Suprapubic skin (tissue), 4 donors: ENCODE measurements around the gene CAMTA1. TPM values are rescaled to one million over a fixed set of nuclear protein-coding genes. Genes with fewer than 3 reads are reported as not detected.

ENCODE experiments used
- DNase-seq, 2 donors: peaks; one replicate each; pipeline ENCODE4 v3.0.0-alpha.2; 2019; ENCODE audit warnings: low spot score in 2 of 2
- H3K27ac ChIP-seq: fragments of 200-600 bp; sonication (generic); one replicate; pipeline ENCODE4 v1.5.1; 2019
- H3K27me3 ChIP-seq: fragments of 200-600 bp; sonication (generic); one replicate; pipeline ENCODE4 v1.5.1; 2019
- H3K36me3 ChIP-seq: fragments of 200-600 bp; sonication (generic); one replicate; pipeline ENCODE4 v1.5.1; 2019
- H3K4me1 ChIP-seq: fragments of 200-600 bp; sonication (generic); one replicate; pipeline ENCODE4 v1.5.1; 2019
- H3K4me3 ChIP-seq: fragments of 200-600 bp; sonication (generic); one replicate; pipeline ENCODE4 v1.5.1; 2019; ENCODE audit warnings: mild to moderate bottlenecking
- H3K9me3 ChIP-seq: fragments of 200-600 bp; sonication (generic); one replicate; pipeline ENCODE4 v1.5.1; 2019
- CTCF ChIP-seq, 2 donors: fragments of 200-600 bp in 1 of 2; fragments of 450-650 bp in 1 of 2; sonication (generic) in 1 of 2; IDR thresholded peaks; one replicate each; pipeline ENCODE4 v1.5.1; 2016 to 2019; ENCODE audit warnings: antibody characterized with exemption in 2 of 2, mild to moderate bottlenecking in 1 of 2, moderate library complexity in 1 of 2
- EP300 ChIP-seq: sonication (generic); formaldehyde crosslinking; IDR thresholded peaks from one replicate; pipeline ENCODE4 v1.6.1; 2017; ENCODE audit warnings: antibody characterized with exemption
- POLR2A ChIP-seq, 2 donors: fragments of 450-650 bp; IDR thresholded peaks; one replicate each; pipeline ENCODE4 v1.6.1; 2017; ENCODE audit warnings: antibody characterized with exemption in 2 of 2, mild to moderate bottlenecking in 2 of 2, moderate library complexity in 2 of 2
- POLR2AphosphoS5 ChIP-seq, 3 donors: sonication (generic); formaldehyde crosslinking; IDR thresholded peaks; one replicate each; pipeline ENCODE4 v1.6.1; 2017; ENCODE audit warnings: antibody characterized with exemption in 3 of 3
- whole genome bisulfite sequencing: methylation state at CpG from one replicate; pipeline ENCODE4 v1.1.5; 2018; 5-methylcytosine and 5-hydroxymethylcytosine counted together
- total RNA-seq, 4 donors: library from RNA; depleted of rRNA; stranded (reverse); fragments of >200 nt; gene quantifications; one replicate each; pipeline ENCODE4 v1.1.0, GENCODE V29; 2016

The CAMTA1 gene
- total RNA-seq, 4 donors from 2014 or later, result 40.4 to 54.1 (median 46.6) TPM

- 89% methylated on average over 4 of the region's 4 CpGs for WGBS
- H3K36me3 ChIP-seq, result peaks cover 7% of the 10 kb centered on the region
- H3K4me1 ChIP-seq, result peaks cover 21% of the 10 kb centered on the region
- TF ChIP-seq CTCF (IDR thresholded peaks at IDR 0.05) (no peak), EP300 (no peak), POLR2A (IDR thresholded peaks at IDR 0.05) (no peak), POLR2AphosphoS5 (IDR thresholded peaks at IDR 0.05) (no peak)
- no peak for DNase-seq
- no peak overlapping the region for H3K27ac ChIP-seq
- H3K27me3 ChIP-seq, result no peaks in the 10 kb centered on the region
- H3K4me3 ChIP-seq, result no peak overlapping the region
- no peaks in the 10 kb centered on the region for H3K9me3 ChIP-seq
Observed at GRCh38 chr1:6873298-6874015, 88.2 kb downstream of the CAMTA1 start.

DNA sequence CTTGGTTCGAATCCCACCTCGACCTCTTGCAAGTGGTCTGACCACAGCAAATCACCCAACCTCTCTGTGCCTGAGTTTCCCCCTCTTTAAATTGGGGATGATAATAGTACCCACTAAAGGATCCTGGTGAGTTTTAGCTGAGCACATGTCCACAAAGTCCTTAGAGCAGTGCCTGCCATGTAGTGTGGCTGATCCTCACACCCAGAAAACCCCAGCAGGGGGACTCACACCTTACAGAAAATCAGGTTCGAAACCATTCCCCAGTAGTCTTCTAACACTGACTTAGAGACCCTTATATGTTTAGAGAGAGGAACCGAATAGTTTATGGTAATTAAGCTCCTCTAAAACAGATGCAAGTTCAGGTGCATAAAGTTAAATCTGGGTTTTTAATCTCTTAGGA lies 89.0 kb downstream of the CAMTA1 start:
- Histone ChIP-seq H3K36me3 (peaks cover 7% of the 10 kb centered on the region), H3K27ac (no peak overlapping the region), H3K27me3 (no peaks in the 10 kb centered on the region), H3K9me3 (no peaks in the 10 kb centered on the region), H3K4me3 (no peak overlapping the region), H3K4me1 (peaks cover 14% of the 10 kb centered on the region)
- WGBS, result 92% methylated on average over 4 of the region's 4 CpGs
- DNase-seq, result no peak
- TF ChIP-seq CTCF (IDR thresholded peaks at IDR 0.05) (no peak), EP300 (no peak), POLR2AphosphoS5 (IDR thresholded peaks at IDR 0.05) (no peak)

DNA sequence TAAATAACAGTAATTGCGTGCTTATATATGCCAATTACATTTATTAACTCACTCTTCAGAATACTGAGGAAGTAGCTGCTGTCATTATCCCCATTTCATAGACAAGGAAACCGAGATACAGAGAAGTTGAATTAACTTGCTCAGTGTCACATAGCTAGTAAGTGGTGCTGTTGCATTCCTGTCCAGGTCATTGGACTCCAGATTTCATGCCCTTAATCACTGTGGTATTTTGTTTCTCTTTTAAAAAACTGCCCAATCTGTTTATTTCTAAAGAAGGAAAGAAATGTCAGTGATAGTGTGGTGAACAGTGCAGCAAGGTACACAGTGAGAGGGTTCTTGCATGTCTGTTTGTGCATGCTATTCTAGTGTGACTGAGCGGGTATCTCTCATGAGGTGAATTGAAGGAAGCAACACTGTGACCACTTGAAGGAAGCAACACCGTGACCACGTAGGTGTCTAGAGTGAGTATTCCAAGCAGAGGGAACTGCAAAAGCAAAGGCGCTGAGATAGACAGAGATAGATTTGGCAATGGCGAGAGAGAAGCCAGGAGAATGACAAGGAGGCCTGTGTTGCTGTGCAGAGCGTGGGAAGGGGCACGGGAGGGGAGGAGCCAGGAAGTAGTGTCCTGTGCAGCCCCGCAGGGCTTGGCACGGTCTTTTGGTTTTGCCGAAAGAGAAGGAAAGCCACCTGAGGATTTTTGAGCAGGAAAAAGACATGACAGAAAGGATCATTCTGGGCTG lies 95.9 kb downstream of the CAMTA1 start:
- Histone ChIP-seq H3K27me3 (no peaks in the 10 kb centered on the region), H3K9me3 (no peaks in the 10 kb centered on the region), H3K36me3 (no peaks in the 10 kb centered on the region), H3K27ac (no peak overlapping the region), H3K4me1 (no peaks in the 10 kb centered on the region), H3K4me3 (no peak overlapping the region)
- 74% methylated on average over 12 of the region's 12 CpGs for WGBS
- no peak for TF ChIP-seq CTCF (IDR thresholded peaks at IDR 0.05)
- no peak for TF ChIP-seq POLR2AphosphoS5 (IDR thresholded peaks at IDR 0.05)
- TF ChIP-seq POLR2A (IDR thresholded peaks at IDR 0.05), result no peak
- no peak for TF ChIP-seq EP300
- no peak for DNase-seq

DNA sequence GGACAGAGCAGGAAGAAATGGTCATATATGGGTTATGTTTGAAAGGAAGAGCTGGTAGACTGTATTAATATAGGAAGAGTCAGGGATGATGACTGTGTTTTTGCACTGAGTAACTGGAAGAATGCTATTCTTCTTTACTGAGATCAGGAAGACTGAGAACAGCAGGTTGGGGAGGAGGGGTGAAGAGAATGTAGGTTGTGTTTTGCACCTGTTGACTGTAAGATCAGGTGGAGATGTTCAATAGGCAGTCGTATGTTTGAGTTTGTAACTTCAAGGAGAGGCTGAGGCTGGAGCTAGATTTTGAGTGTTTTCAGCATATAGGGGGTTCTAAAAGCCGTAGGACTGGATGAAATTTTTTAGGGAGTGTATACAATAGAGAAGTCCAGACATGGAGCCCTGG lies 97.2 kb downstream of the CAMTA1 start:
- H3K9me3 ChIP-seq, result no peaks in the 10 kb centered on the region
- TF ChIP-seq CTCF (IDR thresholded peaks at IDR 0.05), result no peak
- no peak for DNase-seq
- H3K27ac ChIP-seq, result no peak overlapping the region
- 96% methylated on average over 2 of the region's 2 CpGs for WGBS
- no peaks in the 10 kb centered on the region for H3K27me3 ChIP-seq
- no peaks in the 10 kb centered on the region for H3K36me3 ChIP-seq
- H3K4me3 ChIP-seq, result no peak overlapping the region
- H3K4me1 ChIP-seq, result no peaks in the 10 kb centered on the region

DNA sequence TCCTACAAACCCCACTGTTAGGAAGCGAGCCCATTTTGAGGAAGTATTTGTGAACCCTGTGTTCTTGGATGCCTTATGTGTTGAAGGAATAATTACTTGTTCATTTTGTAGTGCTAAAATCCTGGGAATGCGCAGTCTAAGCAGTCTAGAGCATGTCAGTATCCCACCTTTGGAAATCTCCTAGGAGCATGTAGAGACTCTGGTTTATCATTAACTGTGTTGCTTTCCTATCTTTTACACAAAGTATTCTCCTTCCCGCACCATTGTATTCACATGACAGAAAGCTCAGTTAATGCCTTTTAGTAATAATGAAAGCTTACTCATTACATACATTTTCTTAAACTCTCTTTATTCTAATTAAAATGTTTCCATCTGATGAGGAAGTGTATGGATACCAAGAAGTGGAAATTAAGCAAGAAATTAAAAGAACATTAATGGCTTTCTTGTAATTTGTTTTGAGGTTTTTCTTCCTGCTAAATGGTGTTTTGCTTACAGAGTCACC lies 99.4 kb downstream of the CAMTA1 start:
- 91% methylated on average over 3 of the region's 3 CpGs for WGBS
- TF ChIP-seq EP300 (no peak), POLR2AphosphoS5 (IDR thresholded peaks at IDR 0.05) (no peak), POLR2A (IDR thresholded peaks at IDR 0.05) (no peak), CTCF (IDR thresholded peaks at IDR 0.05) (no peak)
- H3K36me3 ChIP-seq, result peaks cover 3% of the 10 kb centered on the region
- H3K27me3 ChIP-seq, result no peaks in the 10 kb centered on the region
- no peak overlapping the region for H3K27ac ChIP-seq
- no peaks in the 10 kb centered on the region for H3K9me3 ChIP-seq
- no peak for DNase-seq
- no peaks in the 10 kb centered on the region for H3K4me1 ChIP-seq
- no peak overlapping the region for H3K4me3 ChIP-seq
